Fibroblast of skin of left quadriceps (primary cell): ENCODE data around the gene MMP15.
A peak's percentile ranks its signal among the peaks of the same experiment; 100 is the strongest.
"Not testable (repeated sequence)": the region's sequence is repeated elsewhere in the genome, so short reads cannot be mapped to it uniquely, and the experiment has no call there.

ENCODE experiments used
- DNase-seq, 2 experiments: peaks; one replicate each; pipeline ENCODE4 v3.0.0-alpha.2; 2013; ENCODE audit warnings: low read depth in 2 of 2

MMP15 gene

DNA sequence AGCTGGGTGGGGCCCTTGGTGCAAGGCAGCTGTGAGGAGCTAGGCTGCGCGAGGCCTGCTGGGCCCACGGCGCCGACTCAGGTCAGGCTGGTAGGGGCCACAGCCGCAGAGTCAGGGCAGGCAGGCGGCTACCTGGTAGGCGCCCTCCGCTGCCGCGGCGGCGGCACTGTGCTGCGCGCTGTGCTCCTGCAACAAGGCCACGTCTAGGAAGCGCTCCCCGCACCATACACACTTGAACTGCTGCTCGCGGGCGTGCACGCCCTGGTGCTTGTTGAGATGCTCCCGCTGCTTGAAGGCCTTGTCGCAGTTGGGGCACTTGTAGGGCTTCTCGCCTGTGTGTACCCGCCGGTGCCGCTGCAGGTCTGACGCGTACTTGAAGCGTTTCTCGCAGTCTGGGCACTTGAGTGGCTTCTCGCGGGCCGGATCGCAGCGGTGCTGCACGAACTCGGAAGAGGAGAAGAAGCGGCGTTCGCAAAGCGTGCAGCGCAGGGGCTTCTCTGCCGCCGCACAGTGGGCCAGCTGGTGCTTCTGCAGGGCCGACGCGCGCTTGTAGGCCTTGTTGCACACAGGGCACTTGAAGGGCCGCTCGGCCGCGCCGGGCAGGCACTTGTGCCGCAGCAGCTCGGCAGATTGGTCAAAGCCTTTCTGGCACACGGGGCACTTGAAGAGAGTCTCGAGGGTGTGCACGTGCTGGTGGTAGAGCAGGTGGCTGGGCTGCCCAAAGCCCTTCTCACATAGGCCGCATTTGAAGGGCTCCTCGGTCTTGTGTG, 29.0 kb upstream of the MMP15 start:
- DNase-seq = no peak

DNA sequence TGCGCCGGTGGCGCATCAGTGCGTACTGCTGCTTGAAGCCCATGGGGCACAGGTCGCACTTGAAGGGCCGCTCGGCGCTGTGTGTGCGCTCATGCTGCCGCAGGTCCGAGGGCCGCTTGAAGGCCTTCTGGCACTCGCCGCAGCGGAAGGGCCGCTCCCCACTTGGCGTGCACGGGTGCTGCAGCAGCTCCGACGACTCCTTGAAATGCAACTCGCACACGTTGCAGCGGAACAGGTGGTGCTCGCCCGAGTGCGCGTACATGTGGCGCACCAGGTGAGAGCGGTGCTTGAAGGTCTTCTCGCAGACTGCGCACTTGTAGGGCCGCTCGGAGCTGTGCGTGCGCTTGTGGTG, 28.4 kb upstream of the MMP15 start:
- DNase-seq = no peak

GRCh38 chr16:57997528-57998265, 27.9 kb upstream of the MMP15 start:
- no peak for DNase-seq

DNA sequence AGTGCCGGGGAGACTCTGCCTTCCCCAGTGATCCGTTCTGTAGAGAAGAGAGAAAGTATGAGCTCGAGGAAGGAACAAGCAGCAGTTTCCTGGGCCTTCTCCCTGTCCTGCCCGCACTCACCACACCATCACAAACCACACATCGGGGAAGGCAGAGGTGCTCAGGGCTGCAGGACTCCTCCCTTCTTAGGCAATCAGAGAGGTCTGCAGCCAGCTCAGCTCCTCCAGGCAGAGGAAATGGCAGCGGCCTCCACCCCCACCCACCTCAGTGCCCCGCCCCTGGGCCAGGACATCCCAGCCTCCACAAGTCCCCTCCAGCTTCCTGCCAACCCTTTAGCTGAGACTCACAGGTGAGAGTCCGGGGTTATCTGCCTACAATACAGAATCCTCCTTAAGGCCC, 27.1 kb upstream of the MMP15 start:
- no peak for DNase-seq

GRCh38 chr16:57998992-57999365, 26.6 kb upstream of the MMP15 start:
- no peak for DNase-seq

DNA sequence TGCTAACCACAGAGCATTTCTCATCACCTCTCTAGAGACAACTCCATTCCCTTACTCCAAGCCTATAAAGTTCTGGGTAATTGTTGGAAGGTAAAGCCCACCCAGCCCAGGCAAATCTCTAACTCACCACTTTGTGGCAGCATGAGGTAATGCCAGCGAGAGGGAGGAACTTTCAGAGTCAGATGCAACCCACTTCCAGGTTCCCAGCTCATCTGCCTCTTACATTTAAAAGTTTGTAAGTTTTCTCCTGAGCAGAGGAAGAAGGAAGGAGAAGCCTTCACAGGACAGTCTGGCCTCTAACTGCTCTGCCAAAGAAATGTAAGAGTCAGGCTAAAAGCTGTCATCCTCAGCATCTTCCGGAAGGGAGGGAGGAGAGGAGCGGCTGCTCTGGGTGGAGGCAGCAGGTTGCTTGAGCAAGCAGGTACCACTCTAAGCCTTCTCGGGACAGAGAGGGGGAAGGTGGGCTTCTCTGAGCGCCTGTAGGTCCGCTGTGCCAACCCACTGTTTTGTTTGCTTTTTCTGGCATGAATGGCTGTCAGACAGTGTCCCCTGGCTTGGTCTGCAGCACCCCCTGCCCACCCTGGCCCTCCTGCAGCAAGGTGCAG, 26.1 kb upstream of the MMP15 start:
- DNase-seq = no peak

DNA sequence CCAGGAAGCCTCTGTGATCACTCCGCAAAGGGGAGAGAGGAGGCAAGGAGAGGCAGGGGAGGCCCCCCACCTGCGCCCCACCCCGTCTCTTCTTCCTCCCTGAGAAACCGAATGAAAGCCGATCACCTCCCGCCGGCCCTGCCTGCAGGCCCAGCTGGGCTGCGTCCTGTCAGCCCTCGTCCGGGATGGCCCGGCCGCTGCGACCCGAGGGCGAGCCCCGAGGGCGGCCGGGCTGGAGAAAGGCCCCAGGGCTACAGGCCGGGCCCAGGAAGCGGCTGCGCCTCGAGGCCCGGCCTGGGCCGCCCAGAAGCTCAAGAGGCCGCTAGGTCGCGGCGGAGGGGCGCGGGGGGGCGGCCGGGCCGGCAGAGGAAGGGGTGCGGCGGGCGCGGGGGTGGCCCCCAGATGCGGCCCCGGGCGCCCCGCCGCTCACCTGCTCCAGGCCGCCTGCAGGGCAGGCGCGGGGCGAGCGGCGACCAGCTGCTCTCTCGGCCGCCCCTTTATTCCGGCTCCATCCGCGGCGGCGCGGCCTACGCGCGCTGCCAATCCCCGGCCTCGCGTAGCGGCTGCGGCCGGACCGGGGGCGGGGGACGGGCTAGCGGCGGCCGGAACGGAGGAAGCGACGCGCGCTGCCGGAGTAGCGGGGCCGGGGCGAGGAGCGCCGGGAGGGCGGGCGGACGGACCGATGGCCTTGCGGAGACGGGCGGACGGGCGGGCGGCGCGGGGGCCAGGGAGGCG, 25.4 kb upstream of the MMP15 start, which contains the start of gene ZNF319:
Gene ZNF319 (minus strand): TSS at position 702 of the 735 bp plus-strand sequence. CDS start 2,407 bp downstream, outside the sequence.
- no peak for DNase-seq

DNA sequence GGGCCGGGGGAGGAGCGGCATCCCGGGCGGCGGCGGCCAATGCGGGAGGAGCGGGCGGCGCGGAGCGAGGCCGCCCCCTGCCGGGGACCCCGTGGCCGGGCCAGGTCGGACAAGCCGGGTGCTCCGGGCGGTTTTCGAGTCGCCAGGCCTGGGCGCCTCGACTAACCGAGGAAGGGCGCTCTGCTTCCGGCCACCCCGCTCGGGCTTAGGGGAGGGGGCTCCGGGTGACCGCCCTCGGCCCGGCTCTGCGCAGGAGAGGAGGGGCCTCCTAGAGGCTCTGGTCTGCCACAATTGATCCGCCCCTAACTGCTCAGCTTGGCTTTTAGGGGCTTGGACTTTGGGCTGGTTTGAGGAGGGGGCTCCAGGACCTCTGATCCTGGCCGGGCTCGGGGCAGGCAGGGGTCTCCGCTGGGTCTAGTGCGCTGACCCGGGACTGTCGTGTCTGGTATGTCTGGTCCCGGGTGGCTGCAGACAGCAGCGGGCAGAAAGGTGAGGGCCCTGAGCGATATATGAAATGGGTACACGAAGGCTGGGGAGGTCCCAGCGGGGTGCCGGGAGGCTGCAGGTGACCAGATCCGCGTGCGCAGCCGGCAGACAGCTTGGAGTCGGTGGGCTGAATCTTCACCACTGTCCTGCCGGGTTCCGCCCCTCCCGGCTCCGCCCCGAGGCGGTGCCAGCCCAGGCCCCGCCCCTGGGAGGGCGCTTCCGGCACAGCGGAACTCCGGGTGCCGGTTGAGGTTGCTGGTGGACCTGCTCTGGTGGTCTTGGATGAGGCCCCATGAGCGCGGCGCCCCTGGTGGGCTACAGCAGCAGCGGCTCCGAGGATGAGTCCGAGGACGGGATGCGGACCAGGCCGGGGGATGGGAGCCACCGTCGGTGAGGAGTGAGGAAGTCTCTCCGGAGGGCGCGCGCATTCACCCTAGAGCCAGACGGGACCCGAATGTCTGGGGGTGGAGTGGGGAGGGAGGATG, 24.6 kb upstream of the MMP15 start, which contains the start of gene USB1:
Gene USB1 (plus strand): TSS at position 702 of the 971 bp plus-strand sequence. CDS start 77 bp downstream, at position 779.
- DNase-seq = peak; percentile 46 to 53

- no peak for DNase-seq
These were observed 23.7 kb upstream of the MMP15 start for GRCh38 chr16:58001781-58002415.

DNA sequence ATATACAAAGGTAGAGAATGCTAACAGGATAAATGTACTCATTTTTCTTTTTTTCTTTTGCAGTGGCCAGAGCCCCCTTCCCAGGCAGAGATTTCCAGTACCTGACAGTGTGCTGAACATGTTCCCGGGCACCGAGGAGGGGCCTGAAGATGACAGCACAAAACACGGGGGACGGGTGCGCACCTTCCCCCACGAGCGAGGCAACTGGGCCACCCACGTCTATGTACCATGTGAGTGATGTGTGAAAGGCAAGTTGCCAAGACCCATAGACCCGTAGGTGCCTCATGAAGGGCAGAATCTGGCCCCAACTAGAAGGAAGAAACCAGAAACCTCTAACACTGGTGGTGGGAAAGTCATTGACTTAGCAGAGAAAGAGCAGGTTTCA, 23.1 kb upstream of the MMP15 start:
- no peak for DNase-seq

GRCh38 chr16:58002936-58003335, 22.6 kb upstream of the MMP15 start:
- DNase-seq = no peak

- not testable (repeated sequence) for DNase-seq
These were observed 20.8 kb upstream of the MMP15 start for GRCh38 chr16:58004736-58005135.

GRCh38 chr16:58009856-58010416, 15.6 kb upstream of the MMP15 start:
- no peak for DNase-seq

- no peak for DNase-seq
These were observed 14.7 kb upstream of the MMP15 start for GRCh38 chr16:58010886-58011285.

- peak in 1 of 2 experiments; percentile 41 for DNase-seq
These were observed 13.9 kb upstream of the MMP15 start for GRCh38 chr16:58011652-58012051.

DNA sequence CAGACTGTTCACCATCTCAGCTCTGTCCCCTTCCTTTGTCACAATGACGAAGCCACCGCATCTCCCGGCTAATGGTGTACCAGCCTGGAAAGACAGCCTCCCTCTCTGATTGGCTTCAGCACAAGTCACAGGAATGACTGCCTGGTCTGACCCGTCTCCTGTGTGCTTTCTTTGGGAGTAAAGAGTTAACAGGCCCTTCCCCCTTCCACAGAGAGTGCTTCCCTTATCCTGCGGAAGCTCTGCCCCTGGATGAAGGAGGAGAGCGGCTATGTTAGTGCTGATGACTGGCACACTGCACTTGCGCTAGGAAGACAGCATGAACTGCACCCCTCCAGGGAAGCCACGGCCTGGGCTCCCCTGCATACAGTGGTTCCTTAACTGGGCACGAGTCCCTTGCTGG, 13.1 kb upstream of the MMP15 start:
- no peak for DNase-seq

DNA sequence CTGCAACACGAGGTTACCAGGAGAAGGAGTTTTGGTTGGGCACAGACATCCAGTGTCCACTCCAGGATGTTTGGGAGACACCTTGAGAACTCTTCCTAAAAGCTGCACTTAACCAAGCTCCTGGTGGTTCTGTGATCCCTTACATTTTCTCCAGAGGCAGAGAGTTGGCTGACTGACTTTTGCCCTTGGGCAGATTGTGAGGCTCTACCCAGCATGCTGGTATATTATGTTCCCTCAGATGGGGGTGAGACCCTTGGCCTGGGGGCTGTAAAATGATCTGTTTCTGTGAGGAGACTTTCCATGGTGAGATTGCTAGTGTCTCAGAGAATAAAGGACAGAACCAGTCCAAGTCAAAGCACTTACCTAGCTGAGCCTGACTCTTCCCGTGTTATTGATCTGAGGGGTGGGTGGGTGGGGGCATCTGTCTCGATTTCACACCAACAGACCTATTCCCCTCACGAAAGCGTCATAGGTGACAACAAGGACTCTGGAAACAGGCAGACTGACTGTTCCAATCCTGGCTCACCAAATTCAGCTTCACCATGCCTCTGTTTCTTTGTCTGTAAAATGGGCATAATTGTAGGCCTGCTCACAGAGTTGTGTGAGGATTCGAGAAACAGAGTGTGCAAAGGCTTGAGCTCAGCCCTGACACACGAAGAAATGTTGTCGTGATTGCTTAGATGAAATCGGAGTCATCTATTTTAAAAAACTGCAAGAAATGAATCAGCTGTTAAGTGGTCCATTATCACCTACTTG, 12.2 kb upstream of the MMP15 start:
- no peak for DNase-seq

DNA sequence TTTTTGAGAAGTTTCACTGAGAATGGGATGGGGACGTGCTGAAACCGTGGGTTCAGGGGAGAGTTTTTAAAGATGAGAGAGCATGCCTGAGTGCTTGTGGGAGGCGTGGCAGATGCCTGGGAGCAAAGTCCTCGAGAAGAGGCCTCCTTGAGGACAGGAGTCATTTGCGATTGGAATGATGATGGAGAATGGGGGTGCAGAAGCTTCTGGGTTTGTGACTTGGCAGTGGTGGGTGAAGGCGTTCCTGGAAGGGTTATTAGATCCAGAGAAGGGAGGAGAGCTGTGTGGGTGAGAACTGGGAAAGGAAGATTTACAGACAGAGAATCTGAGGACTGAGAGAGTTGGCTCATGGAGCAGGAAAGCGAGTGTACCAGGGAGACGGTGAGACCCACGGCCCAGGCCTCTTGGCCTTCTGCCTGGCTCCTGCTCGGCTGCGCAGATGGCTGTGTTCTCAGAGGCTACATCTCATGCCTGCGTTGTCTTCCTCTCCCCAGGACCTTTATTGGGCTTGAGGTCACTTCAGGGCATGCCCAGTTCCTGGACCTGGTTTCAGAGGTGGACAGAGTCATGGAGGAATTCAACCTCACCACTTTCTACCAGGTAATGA, 8.6 kb upstream of the MMP15 start:
- no peak for DNase-seq

DNA sequence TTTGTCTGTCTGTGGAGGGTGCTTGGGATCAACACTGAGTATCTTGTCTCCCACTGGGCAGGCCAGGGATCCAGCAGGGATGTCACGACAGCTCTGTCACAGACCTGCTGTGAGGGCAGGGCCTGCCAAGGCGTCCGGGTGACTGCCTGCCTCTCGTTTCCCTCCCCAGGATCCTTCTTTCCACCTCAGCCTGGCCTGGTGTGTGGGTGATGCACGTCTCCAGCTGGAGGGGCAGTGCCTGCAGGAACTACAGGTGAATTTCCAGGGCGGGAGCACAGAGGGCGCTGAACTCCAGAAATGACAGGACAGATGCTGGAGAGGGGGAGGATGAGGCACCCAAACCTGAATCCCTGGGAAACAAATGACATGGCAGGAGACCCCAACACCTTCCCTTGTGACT, 6.8 kb upstream of the MMP15 start:
- no peak for DNase-seq
